ENCODE results near the gene CLGN. TPM values are rescaled to one million over a fixed set of nuclear protein-coding genes. Genes with fewer than 3 reads are reported as not detected.

CLGN gene
- total RNA-seq, 1 experiment from 2014 or later: 3.6 TPM

DNA sequence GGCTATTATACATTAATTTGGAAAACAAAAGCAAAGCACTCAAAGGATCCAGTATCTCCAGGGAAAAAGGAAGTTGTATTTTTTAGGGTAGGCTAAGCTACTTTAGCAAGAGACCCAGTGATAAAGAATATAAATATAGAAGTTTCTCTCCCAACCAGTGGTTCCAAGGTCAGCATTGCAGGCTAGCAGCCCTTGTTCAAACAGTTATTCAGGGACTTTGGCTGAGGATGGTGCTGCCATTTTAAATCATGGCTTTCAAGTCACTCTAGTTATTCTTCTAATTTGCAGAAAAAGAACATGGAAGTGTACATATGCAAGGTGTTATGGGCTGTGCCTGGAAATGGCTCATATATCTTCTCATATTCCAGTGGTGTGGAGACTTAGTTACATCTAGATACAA is 44.7 kb downstream of the CLGN start:
- DNase-seq (ENCODE audit: low read depth): no peak

DNA sequence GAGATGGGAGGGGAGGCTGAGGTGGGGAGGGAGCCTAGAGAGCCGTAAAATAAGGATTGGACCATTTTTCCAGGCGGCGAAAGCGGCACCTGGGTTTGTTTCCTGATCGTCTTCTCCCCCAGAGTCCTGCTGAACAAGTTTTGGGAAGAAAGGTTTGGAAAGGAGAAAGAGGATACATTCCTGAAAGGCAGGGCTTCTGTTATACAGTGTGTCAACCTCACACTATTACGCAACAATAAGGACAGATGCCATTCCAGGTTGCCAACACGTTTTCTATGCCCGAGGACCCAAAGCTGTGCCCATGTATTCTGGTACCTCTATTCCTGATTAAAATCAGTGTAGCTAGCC is 53.3 kb downstream of the CLGN start:
- peak; percentile 15 for DNase-seq (ENCODE audit: low read depth)

DNA sequence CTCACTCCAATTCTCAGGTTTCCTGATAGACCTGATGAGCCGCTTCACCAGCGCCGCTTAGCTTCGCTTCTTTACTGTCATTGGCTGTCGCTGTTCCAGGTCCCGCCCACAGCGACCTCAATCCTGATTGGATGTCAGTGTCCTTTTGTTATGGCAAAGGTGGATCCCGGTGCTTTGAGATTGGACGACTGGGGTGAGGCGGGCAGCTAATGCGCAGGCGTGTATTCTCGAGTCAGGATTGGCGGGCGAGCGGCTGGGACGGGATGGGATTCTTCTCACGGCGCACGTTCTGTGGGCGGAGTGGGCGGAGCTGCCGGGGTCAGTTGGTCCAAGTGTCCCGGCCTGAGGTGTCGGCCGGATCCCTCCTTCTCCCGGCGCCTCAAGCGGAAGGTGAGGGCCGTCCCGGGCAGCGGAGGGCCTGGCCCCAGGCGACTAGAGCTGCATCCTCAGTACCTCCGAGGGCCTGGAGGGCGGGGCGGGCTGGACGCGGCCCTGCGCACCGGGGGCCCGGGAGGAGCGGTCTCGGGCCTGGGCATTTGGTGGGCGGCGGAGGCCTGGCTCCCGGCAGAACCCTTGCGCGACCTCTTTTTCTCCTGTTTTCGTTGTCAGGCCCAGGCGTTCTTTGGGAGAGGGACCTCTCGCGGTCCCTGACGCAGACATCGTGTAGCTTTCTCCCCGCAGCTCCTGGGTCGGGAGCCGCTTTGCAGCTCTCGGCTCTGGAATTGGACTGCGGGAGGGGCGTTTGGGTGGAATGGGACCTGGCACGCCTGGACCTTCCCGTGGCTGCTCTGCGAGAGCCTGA is 53.9 kb downstream of the CLGN start, which contains the start of gene SCOC:
Gene SCOC, plus strand, starts transcription at position 319 of the 802 bp plus-strand sequence. CDS start 5,525 bp downstream, outside the sequence.
- DNase-seq (ENCODE audit: low read depth): peak; percentile 100

DNA sequence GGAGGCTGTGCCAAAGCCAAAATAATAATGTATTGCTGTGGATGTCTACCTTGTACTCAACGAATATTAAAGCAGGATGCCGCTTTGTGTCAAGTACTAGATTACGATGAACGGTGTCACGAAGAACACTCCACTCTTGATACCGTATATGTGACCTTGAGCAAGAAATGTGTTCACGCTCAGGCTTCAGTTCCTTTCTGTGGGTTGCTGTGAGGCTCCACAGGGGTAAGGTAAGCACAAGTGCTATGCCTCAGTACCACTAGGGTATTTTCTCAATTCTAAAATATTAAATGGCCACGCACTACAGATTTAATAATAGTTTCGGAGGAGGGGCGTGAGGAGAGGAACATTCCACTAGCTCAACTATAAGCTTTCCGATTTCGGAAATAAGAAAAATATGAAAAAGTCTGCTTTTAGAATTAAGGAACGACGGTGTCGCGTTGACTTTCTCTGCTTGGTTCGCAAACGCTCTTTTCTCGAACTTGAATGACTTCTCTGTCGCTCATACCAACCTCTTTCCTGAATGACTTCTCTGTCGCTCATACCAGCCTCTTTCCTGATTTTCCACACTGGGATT is 54.6 kb downstream of the CLGN start:
- no peak for DNase-seq (ENCODE audit: low read depth)

DNA sequence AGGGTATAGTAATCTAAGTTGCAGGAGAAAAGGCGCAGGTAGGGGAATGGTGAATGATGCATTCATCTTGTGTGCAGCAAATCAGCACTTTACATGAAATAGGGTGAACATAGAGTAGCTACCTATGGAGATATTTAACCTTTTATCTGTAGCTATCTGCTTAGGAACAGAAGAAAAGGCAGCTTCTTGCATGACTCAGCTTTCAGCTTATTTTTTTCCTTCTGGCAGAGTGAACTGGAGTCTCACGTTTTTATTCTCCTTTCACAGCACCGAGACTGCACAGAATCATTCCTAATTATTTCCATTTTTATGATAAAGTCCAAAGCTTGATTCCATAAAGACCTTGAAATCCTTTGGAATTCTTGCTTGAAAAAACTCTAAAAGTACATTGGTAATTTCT is 58.8 kb downstream of the CLGN start:
- peak; percentile 21 for DNase-seq (ENCODE audit: low read depth)

DNA sequence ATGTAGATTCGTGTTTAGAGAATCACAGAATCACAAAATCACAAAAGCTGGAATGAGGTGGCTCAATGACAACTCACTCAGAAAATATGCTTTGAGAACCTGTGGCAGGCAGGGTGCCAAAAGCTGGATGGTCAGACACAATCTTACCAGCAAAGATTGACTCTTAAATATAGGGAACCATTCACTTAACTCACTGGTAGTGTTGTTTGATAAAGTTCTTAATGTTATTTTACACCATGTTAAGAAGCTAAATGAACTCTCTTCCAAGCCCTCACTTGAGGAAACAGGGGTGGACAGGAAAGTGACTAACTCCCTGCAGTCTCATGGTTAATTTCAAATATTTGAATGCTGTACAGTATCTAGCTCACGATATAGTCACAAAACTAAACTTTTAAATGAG is 59.7 kb downstream of the CLGN start:
- peak; percentile 75 for DNase-seq (ENCODE audit: low read depth)

DNA sequence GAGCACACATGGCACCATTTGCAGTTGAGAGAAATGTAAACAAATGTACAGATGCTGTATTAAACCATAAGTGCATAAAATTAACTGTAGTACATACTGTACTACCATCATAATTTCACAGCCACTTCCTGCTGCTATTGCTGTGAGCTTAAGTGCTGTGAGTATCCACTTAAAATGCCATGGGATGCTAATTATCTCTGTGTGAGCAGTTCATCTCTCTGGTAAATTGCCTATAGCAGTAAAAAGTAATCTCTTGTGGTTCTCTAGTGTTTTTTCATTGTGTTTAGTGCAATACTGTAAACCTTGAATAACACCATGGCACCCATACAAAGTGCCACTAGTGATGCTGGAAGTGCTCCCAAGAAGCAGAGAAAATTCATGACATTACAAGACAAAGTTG is 63.9 kb downstream of the CLGN start:
- DNase-seq (ENCODE audit: low read depth): no peak

DNA sequence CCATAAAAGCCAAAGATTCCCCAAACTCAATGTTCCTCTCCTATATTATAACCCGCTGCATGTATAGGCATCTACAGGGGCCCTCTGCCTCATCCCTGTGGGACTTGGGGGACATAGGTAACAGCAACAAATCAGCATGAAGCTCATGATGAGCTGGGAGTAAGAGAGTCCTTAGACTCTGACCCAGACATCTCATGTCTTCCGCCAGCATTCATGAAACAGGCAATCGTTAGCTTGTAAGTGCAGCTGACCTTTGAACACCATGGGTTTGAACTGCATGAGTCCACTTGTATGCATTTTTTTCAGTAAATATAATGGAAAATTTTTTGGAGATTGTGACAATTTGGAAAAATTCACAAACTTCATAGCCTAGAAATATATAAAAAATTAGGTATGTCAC is 64.4 kb downstream of the CLGN start:
- no peak for DNase-seq (ENCODE audit: low read depth)

DNA sequence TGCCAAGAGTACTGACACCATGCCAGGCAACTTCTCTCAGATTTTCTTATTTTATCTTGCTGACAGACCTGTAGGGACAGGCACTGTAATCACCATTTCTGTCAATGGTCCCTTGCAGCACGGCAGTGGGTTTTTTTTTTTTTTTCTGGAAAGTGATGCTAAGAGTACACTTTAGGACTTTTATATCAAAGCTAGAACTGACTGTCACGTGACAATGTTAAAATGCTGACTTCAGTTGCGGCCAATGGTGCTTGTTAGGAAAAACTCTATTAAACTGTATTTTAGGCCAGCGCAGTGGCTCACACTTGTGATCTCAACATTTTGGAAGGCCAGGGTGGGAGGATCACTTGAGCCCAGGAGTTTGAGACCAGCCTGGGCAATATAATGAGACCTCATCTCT is 66.3 kb downstream of the CLGN start:
- DNase-seq (ENCODE audit: low read depth): no peak

DNA sequence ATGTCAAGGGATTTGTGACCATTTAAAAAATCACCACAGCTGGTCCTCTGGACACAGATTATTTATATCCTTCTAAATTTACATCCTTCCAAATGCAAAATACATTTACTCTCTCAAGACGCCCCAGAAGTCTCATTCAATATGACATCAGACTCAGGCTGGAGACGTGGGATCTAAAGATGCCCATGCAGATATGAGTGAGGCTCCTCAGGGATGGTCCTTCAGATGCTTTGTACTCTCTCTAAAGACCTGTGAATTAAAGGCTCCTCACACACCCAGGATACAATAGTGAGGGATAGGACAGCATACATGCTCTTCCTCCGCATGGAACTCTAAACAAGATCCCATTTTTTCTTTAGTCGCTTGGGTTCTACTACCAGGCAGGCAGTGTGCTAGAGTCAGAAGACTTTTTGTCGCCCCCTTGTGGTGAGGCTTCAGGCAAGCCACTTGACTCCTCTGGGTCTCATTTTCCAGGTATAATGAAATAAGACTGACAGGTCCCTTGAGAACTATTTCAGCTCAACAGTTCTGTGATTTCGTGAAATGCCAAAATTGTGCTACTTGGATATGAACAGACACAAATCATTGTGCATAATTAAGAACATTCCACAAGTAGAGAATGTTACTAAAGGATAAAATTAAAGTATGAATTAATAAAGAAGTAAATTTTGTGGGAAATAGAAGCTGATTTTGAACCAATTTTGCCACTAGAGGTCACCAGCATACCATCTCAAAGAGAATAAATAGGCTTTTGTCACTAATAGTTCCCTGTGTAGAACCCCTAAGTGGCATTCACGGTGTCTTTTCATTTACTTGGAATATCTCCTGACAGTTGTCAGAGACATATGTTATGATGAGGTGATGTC is 67.7 kb downstream of the CLGN start:
- DNase-seq (ENCODE audit: low read depth): peak; percentile 84

DNA sequence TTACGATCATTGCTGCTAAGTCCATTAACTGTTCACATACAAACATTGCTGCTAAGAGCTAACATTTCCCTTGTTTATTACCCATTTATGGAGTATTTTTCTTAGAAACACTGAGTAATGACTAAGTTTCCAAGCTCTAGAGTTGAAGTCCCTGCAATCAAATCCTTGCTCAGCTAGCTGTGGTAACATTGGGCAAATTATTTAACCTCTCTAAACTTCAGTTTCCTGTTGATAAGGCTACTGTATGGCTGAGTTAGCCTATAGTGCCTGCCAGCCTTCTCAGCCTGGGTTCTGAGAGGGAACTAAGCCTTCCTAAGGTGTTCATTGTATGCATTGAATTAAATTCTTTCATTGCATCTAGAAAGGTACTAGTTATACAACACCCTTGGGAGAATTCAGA is 69.2 kb downstream of the CLGN start:
- DNase-seq (ENCODE audit: low read depth): no peak

DNA sequence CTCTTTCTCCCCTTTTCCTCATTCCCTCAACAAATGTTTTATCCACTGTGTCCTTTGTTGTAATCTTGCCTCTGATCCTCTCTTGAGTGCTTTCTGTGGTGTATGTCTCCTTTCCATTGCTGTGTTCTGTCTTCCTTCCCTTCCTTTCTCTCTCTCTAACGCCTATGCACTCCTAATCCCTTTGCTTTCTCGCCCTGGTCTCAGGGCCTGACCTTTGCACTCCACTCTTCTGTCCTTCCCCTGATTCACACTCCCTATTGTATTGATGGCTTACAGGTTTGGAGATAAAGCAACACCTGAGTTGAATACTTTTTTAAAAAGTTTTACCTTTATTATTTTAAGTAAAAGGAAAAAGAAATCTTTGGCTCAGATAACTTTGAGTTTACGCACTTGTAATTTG is 69.6 kb downstream of the CLGN start:
- DNase-seq (ENCODE audit: low read depth): no peak

DNA sequence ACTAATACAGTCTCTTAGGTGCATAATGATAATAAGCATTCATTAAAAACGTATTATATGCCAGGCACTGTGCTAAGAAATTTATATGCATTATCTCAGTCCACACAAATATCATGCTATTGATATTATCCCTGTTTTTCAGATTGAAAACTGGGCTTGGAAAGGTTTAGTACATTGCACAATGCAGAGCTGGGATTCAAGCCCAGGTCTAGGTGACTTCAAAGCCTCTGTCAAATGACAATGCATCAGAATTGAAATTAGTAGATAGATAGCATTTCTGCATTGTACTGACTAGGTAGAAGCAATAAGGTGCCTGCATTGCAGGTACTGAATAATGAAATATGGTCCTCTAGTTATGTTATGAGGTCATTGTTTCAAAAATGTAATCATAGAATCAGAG is 72.2 kb downstream of the CLGN start:
- no peak for DNase-seq (ENCODE audit: low read depth)

DNA sequence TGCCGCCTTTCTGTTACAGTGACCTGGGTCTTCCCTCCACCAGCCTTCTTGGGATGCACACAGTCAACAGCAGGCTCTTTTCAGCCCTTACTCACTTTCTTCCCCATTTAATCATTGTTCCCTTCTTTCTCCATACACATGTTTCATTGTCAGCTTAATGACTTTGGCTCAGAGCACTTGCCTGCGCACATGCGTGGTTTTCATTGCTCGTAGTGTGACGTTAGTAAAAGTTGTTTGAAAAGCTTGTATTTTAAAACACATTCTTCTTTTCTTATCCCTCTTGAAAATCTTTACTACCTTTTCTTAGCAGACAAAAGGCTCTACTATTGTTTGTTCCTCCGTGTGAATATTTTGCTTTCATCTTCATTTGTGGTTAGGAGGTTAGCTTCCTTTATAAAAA is 73.7 kb downstream of the CLGN start:
- no peak for DNase-seq (ENCODE audit: low read depth)

DNA sequence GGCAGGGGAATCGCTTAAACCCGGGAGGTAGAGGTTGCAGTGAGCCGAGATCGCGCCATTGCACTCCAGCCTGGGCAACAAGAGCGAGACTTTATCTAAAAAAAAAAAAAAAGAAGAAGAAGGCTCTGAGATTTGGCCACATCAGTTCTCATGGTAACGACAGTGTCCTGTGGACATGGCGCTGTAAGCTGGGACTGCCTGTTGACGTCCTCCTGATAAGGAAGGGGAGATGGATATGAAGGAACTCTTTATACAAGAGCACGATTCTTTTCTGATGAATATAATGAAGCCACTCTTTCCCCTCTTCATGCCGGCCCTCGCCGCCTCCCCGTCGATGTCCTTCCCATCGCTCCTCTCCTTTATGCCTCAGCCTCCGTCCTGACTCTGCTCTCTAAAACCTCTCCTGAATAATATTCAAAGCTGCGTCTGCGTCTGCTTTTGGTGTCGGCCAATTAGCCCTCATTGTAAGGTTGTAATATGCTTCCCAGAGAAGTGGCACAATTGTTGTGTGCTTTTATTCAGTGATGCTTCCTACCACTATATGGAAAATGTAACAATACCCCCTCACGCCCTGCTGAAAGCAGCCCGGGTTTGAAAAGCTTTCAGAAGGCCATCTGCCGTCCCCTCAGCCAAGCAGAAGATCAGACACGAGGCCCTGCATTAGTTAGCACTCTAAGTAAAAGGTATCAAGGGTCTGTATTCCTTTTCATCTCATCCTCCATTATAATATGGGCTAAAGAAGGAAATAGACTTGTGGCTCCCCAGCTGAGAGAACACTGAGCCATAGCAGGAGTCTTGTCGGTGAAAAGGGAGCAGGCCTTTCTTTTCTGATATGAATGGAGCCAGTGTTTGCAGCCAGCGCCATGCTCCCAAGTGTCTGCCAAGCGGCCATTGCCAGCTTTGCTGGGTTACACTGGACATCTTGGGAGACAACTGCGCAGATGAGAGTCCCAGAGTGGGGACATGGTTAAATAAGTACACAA is 76.1 kb downstream of the CLGN start:
- DNase-seq (ENCODE audit: low read depth): no peak

DNA sequence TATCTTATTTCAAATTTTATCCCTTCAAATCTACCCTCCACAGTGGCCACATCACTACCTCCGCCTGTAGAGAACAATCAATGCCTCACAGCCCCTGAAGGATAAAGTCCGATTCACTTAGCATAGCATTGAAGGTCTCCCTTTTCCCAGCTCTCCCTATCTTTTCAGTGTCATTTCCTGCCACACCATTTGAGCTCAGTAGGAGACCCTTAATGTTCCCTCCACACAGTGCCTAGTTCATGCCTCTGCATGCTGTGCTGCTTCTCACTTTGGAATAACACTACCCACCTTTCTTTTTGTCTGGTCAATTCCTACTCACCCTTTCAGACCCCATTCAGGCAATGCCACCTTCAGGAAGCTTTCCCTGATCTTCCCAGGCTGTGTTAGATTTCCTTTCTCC is 77.6 kb downstream of the CLGN start:
- DNase-seq (ENCODE audit: low read depth): no peak

DNA sequence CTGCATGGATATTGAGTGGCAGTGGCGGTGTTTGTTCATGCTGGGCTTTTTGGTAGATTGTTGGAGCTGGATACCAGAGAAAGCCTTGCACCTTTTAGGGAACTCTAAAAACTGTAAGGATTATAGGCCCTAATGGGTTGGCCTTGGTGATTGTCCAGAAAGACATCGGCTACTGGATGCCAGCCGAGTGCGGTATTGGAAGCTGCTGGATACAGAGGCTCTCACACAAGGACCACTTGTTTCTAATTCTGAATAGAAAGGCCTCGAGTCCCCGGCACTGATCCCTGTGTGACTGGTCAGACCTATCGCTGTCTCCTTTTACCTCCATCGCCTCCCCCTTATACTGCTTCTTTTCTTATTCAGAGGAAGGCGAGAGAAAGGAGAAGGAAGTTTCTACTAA is 81.3 kb downstream of the CLGN start:
- no peak for DNase-seq (ENCODE audit: low read depth)

DNA sequence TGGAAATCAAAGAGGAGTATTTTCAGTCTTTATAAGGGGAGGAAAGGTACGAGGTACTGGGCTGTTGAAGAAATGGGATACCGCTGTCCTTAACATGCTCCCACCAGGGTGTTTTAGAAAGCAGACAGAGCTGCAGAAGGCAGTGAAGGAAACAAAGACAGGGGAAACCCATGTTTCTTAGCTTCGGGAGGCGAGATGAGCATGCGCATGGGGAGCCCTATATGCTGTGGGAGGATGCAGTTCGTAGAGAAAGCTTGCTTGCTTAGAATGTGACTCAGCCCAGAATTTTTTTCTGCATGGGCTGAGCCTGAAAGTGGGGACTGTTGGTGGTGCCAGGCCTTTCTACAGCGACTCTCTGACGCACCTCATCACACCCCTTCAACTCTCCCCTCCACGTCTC is 82.8 kb downstream of the CLGN start:
- no peak for DNase-seq (ENCODE audit: low read depth)

DNA sequence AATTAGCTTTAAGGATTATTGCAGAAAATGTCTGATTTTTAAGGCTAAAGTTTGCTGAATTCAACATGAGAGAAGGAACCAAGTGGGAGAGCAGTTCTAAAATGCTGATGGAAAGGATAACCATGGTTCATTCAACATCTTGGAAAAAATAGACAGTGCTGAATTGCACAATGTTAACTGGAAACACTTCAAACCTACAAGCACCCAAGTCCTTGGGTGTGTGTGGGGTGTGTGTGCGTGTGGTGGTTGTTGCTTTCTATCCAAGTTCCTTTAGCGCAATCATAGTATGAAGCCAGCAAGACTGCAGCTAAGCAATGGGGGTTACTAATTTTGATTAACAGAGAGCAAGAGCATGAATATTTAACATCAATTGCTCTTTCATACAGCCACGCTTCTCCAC is 83.3 kb downstream of the CLGN start:
- DNase-seq (ENCODE audit: low read depth): no peak

DNA sequence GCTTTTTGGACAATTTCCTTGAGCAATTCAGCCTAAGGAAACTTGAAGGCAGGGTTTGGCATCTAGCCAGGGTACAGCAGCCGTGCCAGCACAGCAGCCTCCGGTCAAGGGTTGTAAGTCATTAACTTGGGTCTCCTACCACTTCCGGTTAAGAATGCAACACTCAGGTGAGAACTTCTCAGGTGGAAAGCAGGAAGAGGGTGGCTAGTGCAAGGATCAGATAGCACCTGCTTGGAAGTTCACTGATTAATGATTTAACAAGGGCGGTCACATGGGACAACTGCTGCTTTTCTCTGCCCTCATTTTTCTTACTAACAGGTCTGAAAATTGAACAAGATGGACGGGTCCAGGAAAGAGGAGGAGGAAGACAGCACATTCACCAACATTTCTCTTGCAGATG is 84.1 kb downstream of the CLGN start:
- DNase-seq (ENCODE audit: low read depth): peak; percentile 17

DNA sequence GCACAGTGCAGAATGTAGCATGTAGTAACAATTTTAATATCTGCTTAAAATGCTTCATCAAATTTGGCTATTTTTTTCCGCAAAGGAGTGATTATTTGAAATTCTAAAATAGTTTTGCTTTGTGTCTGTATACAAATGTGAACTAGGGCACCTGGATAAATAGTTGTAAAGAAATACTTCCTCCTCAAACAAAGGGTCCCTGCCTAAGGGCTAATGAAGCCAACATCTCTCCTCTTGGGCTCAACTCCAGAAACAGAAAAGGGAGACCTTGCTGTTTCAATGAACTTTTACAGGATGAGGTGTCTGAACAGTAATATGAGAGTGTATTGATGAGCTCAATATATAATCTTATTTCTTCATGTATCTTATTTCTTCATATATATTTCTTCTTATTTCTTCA is 84.8 kb downstream of the CLGN start:
- no peak for DNase-seq (ENCODE audit: low read depth)

All from HT1080 (cell line).